ENCODE data around the gene NCOA5.
A peak's percentile ranks its signal among the peaks of the same experiment; 100 is the strongest.
"Not testable (repeated sequence)": the region's sequence is repeated elsewhere in the genome, so short reads cannot be mapped to it uniquely, and the experiment has no call there.

The NCOA5 gene

GRCh38 chr20:46121184-46121930 is 31.6 kb upstream of the NCOA5 start:
- no peak for DNase-seq

GRCh38 chr20:46120136-46120535 is 30.4 kb upstream of the NCOA5 start:
- no peak for DNase-seq

- DNase-seq = no peak
These were observed 29.8 kb upstream of the NCOA5 start for GRCh38 chr20:46119547-46119946.

GRCh38 chr20:46119028-46119546 is 29.3 kb upstream of the NCOA5 start:
- no peak for DNase-seq

- peak in 5 of 51 donors; percentile 4 to 15 (median 6) for DNase-seq
These were observed 28.8 kb upstream of the NCOA5 start for GRCh38 chr20:46118481-46119020.

GRCh38 chr20:46117704-46118467 is 28.1 kb upstream of the NCOA5 start, which contains the start of gene CD40:
Gene CD40, plus strand, starts transcription at chr20:46118314. Its CDS starts 30 bp downstream, at chr20:46118344.
- peak in 45 of 51 donors; percentile 3 to 67 (median 35) for DNase-seq

GRCh38 chr20:46114449-46114848 is 24.7 kb upstream of the NCOA5 start:
- DNase-seq = no peak

- no peak for DNase-seq
These were observed 23.3 kb upstream of the NCOA5 start for GRCh38 chr20:46113113-46113470.

- no peak for DNase-seq
These were observed 22.8 kb upstream of the NCOA5 start for GRCh38 chr20:46112430-46113112.

- no peak for DNase-seq
These were observed 22.1 kb upstream of the NCOA5 start for GRCh38 chr20:46111836-46112212.

- DNase-seq = peak in 18 of 51 donors; percentile 5 to 45 (median 19)
These were observed 21.5 kb upstream of the NCOA5 start for GRCh38 chr20:46111028-46111835.

- no peak for DNase-seq
These were observed 19.2 kb upstream of the NCOA5 start for GRCh38 chr20:46108976-46109375.

GRCh38 chr20:46108435-46108841 is 18.7 kb upstream of the NCOA5 start:
- peak in 1 of 51 donors; percentile 0 for DNase-seq

GRCh38 chr20:46107061-46107460 is 17.3 kb upstream of the NCOA5 start:
- DNase-seq = no peak

- no peak for DNase-seq
These were observed 14.5 kb upstream of the NCOA5 start for GRCh38 chr20:46104262-46104661.

GRCh38 chr20:46102940-46103339 is 13.2 kb upstream of the NCOA5 start:
- DNase-seq = no peak

- no peak for DNase-seq
These were observed 12.2 kb upstream of the NCOA5 start for GRCh38 chr20:46101957-46102356.

- DNase-seq = no peak
These were observed 11.2 kb upstream of the NCOA5 start for GRCh38 chr20:46100988-46101387.

- not testable (repeated sequence) for DNase-seq
These were observed 10.7 kb upstream of the NCOA5 start for GRCh38 chr20:46100444-46100843.

GRCh38 chr20:46099491-46100287 is 9.9 kb upstream of the NCOA5 start:
- peak in 12 of 51 donors; percentile 9 to 36 (median 23) for DNase-seq

Measured in hypothalamus (tissue), 51 donors.